ENCODE results near the gene RDM1. TPM values are rescaled to one million over a fixed set of nuclear protein-coding genes. Genes with fewer than 3 reads are reported as not detected.

Gene RDM1, protein sequence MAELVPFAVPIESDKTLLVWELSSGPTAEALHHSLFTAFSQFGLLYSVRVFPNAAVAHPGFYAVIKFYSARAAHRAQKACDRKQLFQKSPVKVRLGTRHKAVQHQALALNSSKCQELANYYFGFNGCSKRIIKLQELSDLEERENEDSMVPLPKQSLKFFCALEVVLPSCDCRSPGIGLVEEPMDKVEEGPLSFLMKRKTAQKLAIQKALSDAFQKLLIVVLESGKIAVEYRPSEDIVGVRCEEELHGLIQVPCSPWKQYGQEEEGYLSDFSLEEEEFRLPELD
- total RNA-seq (0.58 TPM), polyA plus RNA-seq (ENCODE audit: insufficient read depth in 1 of 8, insufficient read length in 8 of 8, low replicate concordance in 1 of 8) (1 to 10 TPM in 2 of 8 donors, under 1 TPM in 6; 0.39 to 1.4 (median 0.78) TPM)
- long read RNA-seq, donor 1, partial matches to known transcripts, result 0 of 1 reads
- long read RNA-seq, donor 1, other reads (novel, unspliced or antisense), result 0 of 1 reads
- long read RNA-seq, donor 2, result 0 reads
- long read RNA-seq, donor 3, result 0 reads
- long read RNA-seq, donor 4, partial matches to known transcripts, result 0 of 1 reads
- long read RNA-seq, donor 4, other reads (novel, unspliced or antisense), result 0 of 1 reads
- long read RNA-seq, donor 5, result 0 reads
- long read RNA-seq, donor 6, partial matches to known transcripts, result 0 of 1 reads
- long read RNA-seq, donor 6, other reads (novel, unspliced or antisense), result 0 of 1 reads
- long read RNA-seq, donor 7, result 0 reads
- long read RNA-seq, donor 8, partial matches to known transcripts, result 0 of 2 reads
- long read RNA-seq, donor 8, other reads (novel, unspliced or antisense), result 0 of 2 reads
- long read RNA-seq, donor 9, result 0 reads
- long read RNA-seq, donor 10, partial matches to known transcripts, result 0 of 1 reads
- long read RNA-seq, donor 10, other reads (novel, unspliced or antisense), result 0 of 1 reads
- long read RNA-seq, donor 11, result 0 reads

DNA sequence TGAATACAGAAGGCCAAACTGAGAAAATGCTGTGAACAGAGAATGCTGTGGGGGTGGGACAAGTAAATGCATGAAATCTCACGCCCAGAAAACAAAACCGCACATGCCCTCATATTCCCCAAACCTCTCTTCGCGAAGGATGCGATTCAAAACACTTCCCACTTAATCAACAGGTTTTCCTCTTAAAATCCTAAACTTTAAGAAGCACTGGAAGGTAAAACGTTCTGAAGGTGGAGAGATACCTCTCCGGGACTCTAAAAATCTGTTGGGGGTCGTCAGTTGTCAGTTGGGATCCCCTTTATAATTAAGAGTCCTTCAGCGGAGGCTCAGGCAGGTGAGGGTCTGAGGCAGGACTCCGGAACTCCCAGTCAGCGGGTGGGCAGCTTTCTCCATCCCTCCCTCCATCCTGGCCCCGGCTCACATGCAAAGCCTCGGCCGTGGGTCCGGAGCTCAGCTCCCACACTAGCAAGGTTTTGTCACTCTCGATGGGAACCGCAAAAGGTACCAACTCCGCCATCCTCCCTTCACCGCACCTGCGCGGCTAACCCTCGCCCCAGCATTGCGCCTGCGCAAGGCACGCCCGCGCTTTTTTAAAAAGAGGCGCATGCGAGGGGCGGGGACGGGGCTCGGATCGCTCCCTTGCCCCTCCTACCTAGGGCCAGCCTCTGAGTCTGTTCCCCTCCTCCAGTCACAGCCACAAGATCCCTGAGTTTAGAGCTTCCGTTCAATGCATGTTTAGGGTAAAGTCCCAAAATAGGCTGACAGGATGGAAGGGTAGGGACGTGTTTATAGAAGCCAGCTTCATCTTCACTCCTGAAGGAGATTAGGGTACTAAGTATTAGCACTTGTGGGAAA, at the start of gene RDM1:
Gene RDM1 (minus strand): TSS at position 563 of the 855 bp plus-strand sequence. CDS start 46 bp downstream, at position 517.
- H3K27me3 ChIP-seq (ENCODE audit: control insufficient read depth, insufficient read depth, low read length), result no peaks in the 10 kb centered on the region
- WGBS (ENCODE audit: insufficient coverage), result 0% methylated on average over 25 of the region's 35 CpGs

DNA sequence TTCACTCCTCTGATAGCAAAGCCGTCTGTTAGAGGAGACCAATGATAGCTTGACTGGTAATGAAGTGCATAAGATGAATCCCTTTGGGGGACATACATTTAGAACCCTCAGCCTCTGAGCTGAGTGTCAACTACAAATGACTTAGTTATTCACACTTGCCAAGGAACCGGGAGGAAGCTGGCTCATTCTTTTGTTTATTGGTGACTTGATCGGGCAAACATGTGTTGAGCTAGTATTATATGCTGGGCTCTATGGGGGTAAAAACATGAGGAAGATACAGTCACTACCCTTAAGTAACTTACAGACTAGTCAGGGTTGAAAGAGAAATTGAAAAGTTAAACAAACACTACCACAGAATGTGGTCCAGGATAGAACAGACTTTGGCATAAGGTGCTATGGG, 47.8 kb upstream of the RDM1 start:
- Histone ChIP-seq H3K4me1 (ENCODE audit: control insufficient read depth, insufficient read depth, low read length) (no peaks in the 10 kb centered on the region), H3K27me3 (ENCODE audit: control insufficient read depth, insufficient read depth, low read length) (no peaks in the 10 kb centered on the region), H3K27ac (ENCODE audit: low read length) (no peak overlapping the region), H3K36me3 (ENCODE audit: control insufficient read depth, insufficient read depth, low read length) (no peaks in the 10 kb centered on the region), H3K4me3 (ENCODE audit: low read length) (no peak overlapping the region), H3K9me3 (replicated peaks; ENCODE audit: control insufficient read depth, low read depth, low read length) (no peaks in the 10 kb centered on the region)
- no peak for DNase-seq
- no CpG with 5 or more reads among the region's 3 CpGs for WGBS (ENCODE audit: insufficient coverage)

More for the DNA sequence above, at the start of gene RDM1:
- Histone ChIP-seq H3K4me3 (ENCODE audit: low read length) (peak within 1 kb of the TSS; percentile 46), H3K4me1 (ENCODE audit: control insufficient read depth, insufficient read depth, low read length) (peaks cover 21% of the 10 kb centered on the region), H3K9me3 (replicated peaks; ENCODE audit: control insufficient read depth, low read depth, low read length) (no peaks in the 10 kb centered on the region), H3K36me3 (ENCODE audit: control insufficient read depth, insufficient read depth, low read length) (no peaks in the 10 kb centered on the region), H3K27ac (ENCODE audit: low read length) (no peak within 1 kb of the TSS)
- peak; percentile 83 for DNase-seq

DNA sequence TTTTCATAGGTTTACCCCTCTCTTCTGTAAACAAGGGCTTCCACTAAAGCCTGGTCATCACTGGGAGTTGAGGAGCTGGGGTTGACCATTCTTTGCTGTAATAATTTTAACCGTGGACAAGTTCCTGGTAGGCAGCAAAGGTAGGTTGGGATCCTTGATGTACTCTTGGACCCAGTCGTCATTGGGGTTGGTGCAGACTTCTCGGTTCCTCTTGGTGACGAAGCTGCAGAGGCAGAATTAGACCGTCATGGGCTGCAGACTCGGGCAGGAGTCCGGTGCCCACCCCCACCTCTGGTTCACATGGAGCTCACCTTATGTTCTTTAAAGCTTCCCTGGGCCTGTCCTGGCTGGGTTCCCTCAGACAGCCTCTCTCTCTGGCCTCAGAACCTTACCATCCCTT, 46.9 kb upstream of the RDM1 start:
- no peak for DNase-seq
- H3K9me3 ChIP-seq (replicated peaks; ENCODE audit: control insufficient read depth, low read depth, low read length), result no peaks in the 10 kb centered on the region
- H3K36me3 ChIP-seq (ENCODE audit: control insufficient read depth, insufficient read depth, low read length), result no peaks in the 10 kb centered on the region
- whole genome bisulfite sequencing (ENCODE audit: insufficient coverage), result 92% methylated on average over 6 of the region's 7 CpGs
- no peaks in the 10 kb centered on the region for H3K4me1 ChIP-seq (ENCODE audit: control insufficient read depth, insufficient read depth, low read length)
- no peak overlapping the region for H3K4me3 ChIP-seq (ENCODE audit: low read length)
- no peak overlapping the region for H3K27ac ChIP-seq (ENCODE audit: low read length)
- H3K27me3 ChIP-seq (ENCODE audit: control insufficient read depth, insufficient read depth, low read length), result no peaks in the 10 kb centered on the region

DNA sequence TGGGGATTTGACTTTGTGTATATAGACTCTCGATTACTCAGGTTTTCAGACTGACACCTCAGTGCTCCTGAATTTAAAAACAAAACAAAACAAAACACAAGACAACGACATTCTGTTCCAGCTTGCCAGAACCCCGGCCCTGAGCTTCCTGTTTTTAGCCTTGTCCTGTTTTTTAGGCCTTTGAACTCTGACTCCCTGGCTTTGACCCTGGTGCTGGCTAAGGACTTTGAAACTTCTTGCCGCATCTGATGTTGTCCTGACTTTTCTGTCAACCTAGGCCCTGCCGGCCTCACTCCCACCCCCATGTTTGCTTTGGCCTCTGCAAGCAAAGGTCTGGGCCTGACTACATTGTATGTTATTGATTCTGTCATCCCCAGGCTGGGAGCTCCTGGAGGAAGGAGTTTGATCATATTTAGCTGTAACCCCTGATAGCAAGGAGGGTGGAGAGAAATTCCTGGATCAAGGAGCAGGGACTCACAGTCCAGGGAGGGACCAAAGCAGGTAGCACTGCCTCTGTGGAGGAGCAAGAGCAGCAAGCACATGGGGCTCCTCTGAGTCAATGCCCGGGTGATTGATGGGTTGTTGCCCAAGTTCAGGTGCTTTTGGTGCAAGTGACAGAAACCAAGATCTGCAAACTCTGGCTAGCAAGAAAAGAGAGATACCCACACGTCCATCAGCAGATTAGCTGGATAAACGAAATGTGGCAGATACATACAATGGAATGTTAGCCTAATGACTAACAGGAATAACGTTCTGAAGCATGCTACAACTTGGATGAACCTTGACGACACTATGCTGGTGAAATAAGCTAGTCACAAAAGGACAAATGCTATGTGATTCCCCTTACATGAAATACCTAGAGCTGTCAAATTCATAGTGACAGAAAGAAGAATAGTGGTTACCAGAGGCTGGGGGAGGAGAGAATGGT, 43.0 kb upstream of the RDM1 start:
- no peak overlapping the region for H3K27ac ChIP-seq (ENCODE audit: low read length)
- DNase-seq, result no peak
- H3K9me3 ChIP-seq (replicated peaks; ENCODE audit: control insufficient read depth, low read depth, low read length), result no peaks in the 10 kb centered on the region
- no peaks in the 10 kb centered on the region for H3K4me1 ChIP-seq (ENCODE audit: control insufficient read depth, insufficient read depth, low read length)
- no peak overlapping the region for H3K4me3 ChIP-seq (ENCODE audit: low read length)
- no peaks in the 10 kb centered on the region for H3K27me3 ChIP-seq (ENCODE audit: control insufficient read depth, insufficient read depth, low read length)
- H3K36me3 ChIP-seq (ENCODE audit: control insufficient read depth, insufficient read depth, low read length), result no peaks in the 10 kb centered on the region
- WGBS (ENCODE audit: insufficient coverage), result 61% methylated on average over 6 of the region's 10 CpGs

DNA sequence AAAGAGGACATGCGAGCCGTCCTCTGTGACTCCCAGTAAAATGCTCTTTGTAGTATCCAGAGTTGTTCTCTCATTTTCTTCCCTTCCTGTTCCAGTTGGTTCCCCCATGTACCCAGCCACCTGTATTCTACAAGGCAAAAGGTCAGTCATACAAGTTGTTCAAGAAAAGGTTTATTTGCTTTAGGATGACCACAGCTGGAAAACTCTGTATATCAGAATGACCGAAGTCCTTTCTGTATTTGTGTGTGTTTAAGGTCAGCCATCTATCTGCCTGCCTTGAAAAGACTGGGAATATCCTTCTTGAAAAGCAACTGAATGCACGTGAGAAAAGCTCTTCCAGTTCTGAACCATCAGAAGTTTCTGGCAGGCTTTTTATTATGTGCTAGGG, 42.4 kb upstream of the RDM1 start:
- no peak overlapping the region for H3K4me3 ChIP-seq (ENCODE audit: low read length)
- WGBS (ENCODE audit: insufficient coverage), result 62% methylated on average over 2 of the region's 4 CpGs
- no peak overlapping the region for H3K27ac ChIP-seq (ENCODE audit: low read length)
- H3K4me1 ChIP-seq (ENCODE audit: control insufficient read depth, insufficient read depth, low read length), result no peaks in the 10 kb centered on the region
- no peaks in the 10 kb centered on the region for H3K27me3 ChIP-seq (ENCODE audit: control insufficient read depth, insufficient read depth, low read length)
- H3K36me3 ChIP-seq (ENCODE audit: control insufficient read depth, insufficient read depth, low read length), result no peaks in the 10 kb centered on the region
- H3K9me3 ChIP-seq (replicated peaks; ENCODE audit: control insufficient read depth, low read depth, low read length), result no peaks in the 10 kb centered on the region
- no peak for DNase-seq

DNA sequence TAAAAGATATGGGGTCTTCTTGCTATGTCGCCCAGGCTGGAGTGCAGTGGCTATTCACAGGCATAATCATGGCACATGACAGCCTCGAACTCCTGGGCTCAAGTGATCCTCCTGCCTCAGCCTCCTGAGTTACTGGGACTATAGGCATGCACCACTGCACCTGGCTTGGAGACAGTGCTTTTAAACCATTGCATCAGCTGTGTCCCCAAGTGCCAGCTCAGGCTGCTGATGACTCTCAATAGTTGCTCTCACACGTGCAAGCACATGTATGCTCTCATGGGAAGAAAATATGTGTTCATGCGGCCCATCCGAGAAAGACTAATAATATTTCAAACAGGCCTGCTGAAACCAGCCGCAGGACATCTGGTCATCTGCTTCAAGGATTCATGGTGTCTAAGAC, 42.0 kb upstream of the RDM1 start:
- no peak overlapping the region for H3K4me3 ChIP-seq (ENCODE audit: low read length)
- WGBS (ENCODE audit: insufficient coverage), result 92% methylated on average over 2 of the region's 6 CpGs
- H3K27me3 ChIP-seq (ENCODE audit: control insufficient read depth, insufficient read depth, low read length), result no peaks in the 10 kb centered on the region
- no peaks in the 10 kb centered on the region for H3K36me3 ChIP-seq (ENCODE audit: control insufficient read depth, insufficient read depth, low read length)
- no peak overlapping the region for H3K27ac ChIP-seq (ENCODE audit: low read length)
- no peak for DNase-seq
- no peaks in the 10 kb centered on the region for H3K9me3 ChIP-seq (replicated peaks; ENCODE audit: control insufficient read depth, low read depth, low read length)
- H3K4me1 ChIP-seq (ENCODE audit: control insufficient read depth, insufficient read depth, low read length), result no peaks in the 10 kb centered on the region

DNA sequence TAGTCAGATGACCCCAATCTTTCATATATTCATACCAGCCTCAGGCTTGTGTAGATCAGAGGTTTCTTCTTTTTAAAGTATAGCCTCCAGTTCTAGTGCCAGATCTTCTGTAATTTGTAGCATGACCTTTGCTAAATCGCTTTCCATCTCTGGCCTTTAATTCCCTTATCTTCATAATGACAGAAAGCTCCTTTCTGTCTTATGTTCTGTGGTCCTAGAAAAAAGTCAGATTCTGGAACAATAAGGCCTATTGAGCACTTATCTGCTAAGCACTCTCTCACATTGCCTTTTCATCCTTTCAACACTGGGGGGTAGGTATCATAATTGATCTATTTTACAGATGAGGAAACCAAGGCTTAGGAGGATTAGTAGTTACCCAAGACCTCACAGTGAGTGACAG, 41.5 kb upstream of the RDM1 start:
- no CpG with 5 or more reads among the region's 1 CpG for WGBS (ENCODE audit: insufficient coverage)
- no peaks in the 10 kb centered on the region for H3K9me3 ChIP-seq (replicated peaks; ENCODE audit: control insufficient read depth, low read depth, low read length)
- no peaks in the 10 kb centered on the region for H3K4me1 ChIP-seq (ENCODE audit: control insufficient read depth, insufficient read depth, low read length)
- DNase-seq, result no peak
- H3K27me3 ChIP-seq (ENCODE audit: control insufficient read depth, insufficient read depth, low read length), result no peaks in the 10 kb centered on the region
- H3K4me3 ChIP-seq (ENCODE audit: low read length), result no peak overlapping the region
- H3K27ac ChIP-seq (ENCODE audit: low read length), result no peak overlapping the region
- no peaks in the 10 kb centered on the region for H3K36me3 ChIP-seq (ENCODE audit: control insufficient read depth, insufficient read depth, low read length)

DNA sequence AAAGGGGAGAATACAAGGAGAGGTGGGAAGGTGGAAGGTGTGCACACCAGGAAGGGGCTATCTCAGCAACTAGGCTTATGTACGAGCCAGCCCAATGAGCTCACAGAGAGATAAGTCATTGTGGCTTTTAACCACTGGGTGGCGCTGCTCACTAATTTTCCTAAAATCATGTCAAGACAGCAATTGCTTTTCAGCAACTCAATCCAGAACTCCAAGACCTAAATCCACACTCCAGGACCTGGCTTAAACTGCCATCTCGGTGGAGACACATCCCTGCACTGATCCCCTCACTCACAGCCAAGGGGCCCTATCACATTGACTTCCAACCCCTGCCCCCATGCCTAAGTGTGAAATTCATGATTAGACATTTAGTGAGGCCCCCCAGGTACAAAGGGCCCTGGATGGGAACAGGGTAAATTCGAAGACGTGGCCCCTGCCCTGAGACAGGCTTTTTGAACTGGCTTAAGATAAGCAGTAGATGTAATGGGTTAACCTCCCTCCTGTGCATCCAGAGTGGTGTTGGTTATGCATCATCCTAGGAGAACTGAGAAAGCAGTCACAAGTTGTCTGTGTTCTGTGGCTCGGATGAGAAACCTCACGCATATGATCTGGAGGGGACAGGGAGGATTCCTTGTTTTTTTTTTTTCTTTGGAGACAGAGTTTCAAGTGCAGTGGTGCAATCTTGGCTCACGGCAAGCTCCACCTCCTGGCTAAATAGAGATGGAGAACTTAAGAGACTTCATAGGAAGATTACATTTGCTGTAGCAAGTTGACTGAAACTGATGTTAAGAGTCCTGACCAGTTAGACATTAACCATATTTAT, 39.2 kb upstream of the RDM1 start:
- no peaks in the 10 kb centered on the region for H3K4me1 ChIP-seq (ENCODE audit: control insufficient read depth, insufficient read depth, low read length)
- DNase-seq, result peak; percentile 86
- no peak overlapping the region for H3K27ac ChIP-seq (ENCODE audit: low read length)
- H3K27me3 ChIP-seq (ENCODE audit: control insufficient read depth, insufficient read depth, low read length), result no peaks in the 10 kb centered on the region
- H3K36me3 ChIP-seq (ENCODE audit: control insufficient read depth, insufficient read depth, low read length), result no peaks in the 10 kb centered on the region
- WGBS (ENCODE audit: insufficient coverage), result 28% methylated on average over 4 of the region's 8 CpGs
- H3K4me3 ChIP-seq (ENCODE audit: low read length), result no peak overlapping the region
- no peaks in the 10 kb centered on the region for H3K9me3 ChIP-seq (replicated peaks; ENCODE audit: control insufficient read depth, low read depth, low read length)
